Suprapubic skin (tissue), 4 donors: ENCODE data around the gene KIF5C.

ENCODE experiments used
- EP300 ChIP-seq: sonication (generic); formaldehyde crosslinking; IDR thresholded peaks from one replicate; pipeline ENCODE4 v1.6.1; 2017; ENCODE audit warnings: antibody characterized with exemption
- POLR2A ChIP-seq, 2 donors: fragments of 450-650 bp; IDR thresholded peaks; one replicate each; pipeline ENCODE4 v1.6.1; 2017; ENCODE audit warnings: antibody characterized with exemption in 2 of 2, mild to moderate bottlenecking in 2 of 2, moderate library complexity in 2 of 2
- POLR2AphosphoS5 ChIP-seq, 3 donors: sonication (generic); formaldehyde crosslinking; IDR thresholded peaks; one replicate each; pipeline ENCODE4 v1.6.1; 2017; ENCODE audit warnings: antibody characterized with exemption in 3 of 3
- TF ChIP-seq, protein P1 (sequence below), 2 donors: fragments of 200-600 bp in 1 of 2; fragments of 450-650 bp in 1 of 2; sonication (generic) in 1 of 2; IDR thresholded peaks; one replicate each; pipeline ENCODE4 v1.5.1; 2016 to 2019; ENCODE audit warnings: antibody characterized with exemption in 2 of 2, mild to moderate bottlenecking in 1 of 2, moderate library complexity in 1 of 2

DNA sequence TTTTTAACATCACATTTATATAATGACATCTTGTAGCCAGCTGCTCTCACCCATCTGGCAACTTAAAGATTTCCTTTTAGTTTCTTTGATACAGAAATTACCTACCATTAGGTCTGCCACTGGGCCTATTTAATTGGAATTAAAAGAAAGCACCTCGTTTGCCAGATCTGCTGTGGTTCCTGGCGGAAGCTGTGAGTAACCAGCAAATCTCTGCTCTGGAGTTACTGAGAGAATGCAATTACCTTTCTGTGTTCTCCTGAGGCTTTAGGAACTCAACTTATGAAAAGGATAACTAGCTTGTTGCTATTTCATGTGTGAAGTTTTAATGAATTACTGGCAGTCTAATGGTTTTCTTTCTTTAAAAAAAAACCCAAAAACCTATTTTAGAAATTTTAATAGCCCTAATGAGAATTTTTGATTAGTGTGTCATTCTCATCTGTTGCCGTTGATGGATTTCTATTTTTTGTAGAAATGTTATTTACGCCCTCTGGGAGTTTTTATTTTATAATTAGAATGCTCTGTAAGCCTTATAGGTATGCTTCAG is 93.8 kb downstream of the KIF5C start:
- TF ChIP-seq POLR2A (IDR thresholded peaks at IDR 0.05): no peak
- TF ChIP-seq, protein P1, sequence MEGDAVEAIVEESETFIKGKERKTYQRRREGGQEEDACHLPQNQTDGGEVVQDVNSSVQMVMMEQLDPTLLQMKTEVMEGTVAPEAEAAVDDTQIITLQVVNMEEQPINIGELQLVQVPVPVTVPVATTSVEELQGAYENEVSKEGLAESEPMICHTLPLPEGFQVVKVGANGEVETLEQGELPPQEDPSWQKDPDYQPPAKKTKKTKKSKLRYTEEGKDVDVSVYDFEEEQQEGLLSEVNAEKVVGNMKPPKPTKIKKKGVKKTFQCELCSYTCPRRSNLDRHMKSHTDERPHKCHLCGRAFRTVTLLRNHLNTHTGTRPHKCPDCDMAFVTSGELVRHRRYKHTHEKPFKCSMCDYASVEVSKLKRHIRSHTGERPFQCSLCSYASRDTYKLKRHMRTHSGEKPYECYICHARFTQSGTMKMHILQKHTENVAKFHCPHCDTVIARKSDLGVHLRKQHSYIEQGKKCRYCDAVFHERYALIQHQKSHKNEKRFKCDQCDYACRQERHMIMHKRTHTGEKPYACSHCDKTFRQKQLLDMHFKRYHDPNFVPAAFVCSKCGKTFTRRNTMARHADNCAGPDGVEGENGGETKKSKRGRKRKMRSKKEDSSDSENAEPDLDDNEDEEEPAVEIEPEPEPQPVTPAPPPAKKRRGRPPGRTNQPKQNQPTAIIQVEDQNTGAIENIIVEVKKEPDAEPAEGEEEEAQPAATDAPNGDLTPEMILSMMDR (IDR thresholded peaks at IDR 0.05): no peak
- no peak for TF ChIP-seq EP300
- no peak for TF ChIP-seq POLR2AphosphoS5 (IDR thresholded peaks at IDR 0.05)
